Transverse colon (tissue), 4 donors: Measurements from ENCODE around the gene CFAP69.

ENCODE experiments used
- CTCF ChIP-seq, 5 experiments: fragments of 200-600 bp in 3 of 5; fragments of 450-650 bp in 2 of 5; sonication (generic) in 3 of 5; IDR thresholded peaks; 1 replicate in 2 of 5; 2 replicates in 3 of 5; pipeline ENCODE4 v1.5.1; 2016 to 2017; ENCODE audit warnings: antibody characterized with exemption in 5 of 5, inconsistent platforms in 3 of 5, mild to moderate bottlenecking in 2 of 5, moderate library complexity in 1 of 5
- POLR2A ChIP-seq: fragments of 450-650 bp; IDR thresholded peaks from one replicate; pipeline ENCODE4 v1.6.1; 2016; ENCODE audit warnings: antibody characterized with exemption, mild to moderate bottlenecking, moderate library complexity
- POLR2AphosphoS5 ChIP-seq, 3 donors: sonication (generic); formaldehyde crosslinking; IDR thresholded peaks; one replicate each; pipeline ENCODE4 v1.6.1; 2016; ENCODE audit warnings: antibody characterized with exemption in 3 of 3

- TF ChIP-seq POLR2AphosphoS5 (IDR thresholded peaks at IDR 0.05) (no peak), POLR2A (no peak), CTCF (IDR thresholded peaks at IDR 0.05) (no peak)
Observed at GRCh38 chr7:90216771-90217170, 28.2 kb upstream of the CFAP69 start.
